GM11168 (cell line): ENCODE measurements around the gene IPCEF1.
"Not testable (repeated sequence)": the region's sequence is repeated elsewhere in the genome, so short reads cannot be mapped to it uniquely, and the experiment has no call there.

Experiments used
- in situ Hi-C: fragments of 300-500 bp; cut with MboI; formaldehyde crosslinking; loops from one replicate; pipeline ENCODE4 v1.12.0; 2022; ENCODE audit warnings: low sequenced_read_pairs; ENCODE audit not compliant: unreplicated experiment

The IPCEF1 gene

GRCh38 chr6:154258064-154258757, 98.4 kb downstream of the IPCEF1 start:
- in situ Hi-C loops: loop anchor here (25.0 kb wide), 1 partner anchor 1271 kb away; the partner anchor contains the start of gene FBXO5

GRCh38 chr6:154257067-154257466, 99.5 kb downstream of the IPCEF1 start:
- in situ Hi-C loops: loop anchor here (25.0 kb wide), 1 partner anchor 1270 kb away; the partner anchor contains the start of gene FBXO5

GRCh38 chr6:154252678-154253077, 103.9 kb downstream of the IPCEF1 start:
- in situ Hi-C loops: loop anchor here (25.0 kb wide), 1 partner anchor 1265 kb away; the partner anchor contains the start of gene FBXO5

- in situ Hi-C loops: loop anchor here (25.0 kb wide), 1 partner anchor 1264 kb away; the partner anchor contains the start of gene FBXO5
These were observed 105.5 kb downstream of the IPCEF1 start for GRCh38 chr6:154251116-154251515.

- in situ Hi-C loops: loop anchor here (25.0 kb wide), 1 partner anchor 1262 kb away; the partner anchor contains the start of gene FBXO5
These were observed 106.9 kb downstream of the IPCEF1 start for GRCh38 chr6:154249499-154250298.

- in situ Hi-C loops: no loop called here
These were observed 109.3 kb downstream of the IPCEF1 start for GRCh38 chr6:154247119-154247861.

GRCh38 chr6:154246723-154247118, 109.9 kb downstream of the IPCEF1 start:
- in situ Hi-C loops: no loop called here

GRCh38 chr6:154245506-154245905, 111.1 kb downstream of the IPCEF1 start:
- in situ Hi-C loops: no loop called here

GRCh38 chr6:154243793-154244750, 112.5 kb downstream of the IPCEF1 start:
- in situ Hi-C loops: no loop called here

- in situ Hi-C loops: no loop called here
These were observed 113.8 kb downstream of the IPCEF1 start for GRCh38 chr6:154242617-154243357.

GRCh38 chr6:154241581-154241980, 115.0 kb downstream of the IPCEF1 start:
- in situ Hi-C loops: no loop called here

GRCh38 chr6:154241061-154241460, 115.5 kb downstream of the IPCEF1 start:
- in situ Hi-C loops: not testable (repeated sequence)

- in situ Hi-C loops: no loop called here
These were observed 117.2 kb downstream of the IPCEF1 start for GRCh38 chr6:154239392-154239791.

GRCh38 chr6:154238831-154239230, 117.8 kb downstream of the IPCEF1 start:
- in situ Hi-C loops: no loop called here

GRCh38 chr6:154236646-154237301, 119.8 kb downstream of the IPCEF1 start:
- in situ Hi-C loops: no loop called here

GRCh38 chr6:154234019-154234772, 122.4 kb downstream of the IPCEF1 start:
- in situ Hi-C loops: no loop called here

GRCh38 chr6:154233383-154233782, 123.2 kb downstream of the IPCEF1 start:
- in situ Hi-C loops: no loop called here
